Peyer's patch (tissue), 4 donors: ENCODE results near the gene TANGO2.

Experiments
- POLR2A ChIP-seq, 2 donors: fragments of 450-650 bp; IDR thresholded peaks; one replicate each; pipeline ENCODE4 v1.5.1; 2017; ENCODE audit warnings: antibody characterized with exemption in 2 of 2, mild to moderate bottlenecking in 2 of 2, moderate library complexity in 2 of 2
- TF ChIP-seq, protein P1 (sequence below), 6 experiments: fragments of 450-650 bp in 4 of 6; fragments of 200-600 bp in 2 of 6; sonication (generic) in 1 of 6; IDR thresholded peaks; one replicate each; pipeline ENCODE4 v1.5.1; 2017 to 2019; ENCODE audit warnings: antibody characterized with exemption in 6 of 6, mild to moderate bottlenecking in 3 of 6, moderate library complexity in 1 of 6

DNA sequence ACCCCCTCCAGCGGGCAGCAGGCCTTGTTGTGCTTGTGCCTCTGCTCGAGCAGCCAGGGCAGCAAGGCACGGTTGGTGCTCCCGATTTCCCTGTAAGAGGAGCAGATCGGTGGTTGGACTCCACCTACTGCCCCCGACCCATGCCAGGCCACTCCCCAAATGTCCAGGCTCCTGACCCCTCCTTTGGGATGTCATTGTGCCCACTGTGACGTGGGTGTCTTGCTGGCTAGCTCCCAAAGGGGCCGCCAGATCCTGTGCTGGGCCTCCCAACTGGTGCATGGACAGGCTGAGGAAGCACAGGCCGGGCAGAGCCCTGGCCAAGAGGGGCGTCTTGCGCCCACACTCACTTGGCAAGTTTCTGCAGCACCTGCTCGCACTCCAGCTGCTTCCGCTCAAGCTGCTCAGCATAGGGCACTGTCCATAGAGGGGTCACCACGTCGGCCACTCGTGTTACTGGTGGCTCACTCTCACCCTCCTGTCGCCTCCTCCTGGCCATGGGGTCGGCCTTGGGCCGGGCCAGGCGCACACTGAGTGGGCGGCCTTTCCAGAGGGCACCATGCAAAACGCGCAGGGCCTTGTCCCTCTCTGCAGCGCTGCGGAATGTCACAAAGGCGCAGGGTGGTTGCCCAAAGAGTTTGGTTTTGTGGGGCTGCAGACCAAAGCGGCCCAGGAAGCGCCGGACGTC lies 94.9 kb downstream of the TANGO2 start, which contains the start of gene RANBP1:
- TF ChIP-seq, protein P1, sequence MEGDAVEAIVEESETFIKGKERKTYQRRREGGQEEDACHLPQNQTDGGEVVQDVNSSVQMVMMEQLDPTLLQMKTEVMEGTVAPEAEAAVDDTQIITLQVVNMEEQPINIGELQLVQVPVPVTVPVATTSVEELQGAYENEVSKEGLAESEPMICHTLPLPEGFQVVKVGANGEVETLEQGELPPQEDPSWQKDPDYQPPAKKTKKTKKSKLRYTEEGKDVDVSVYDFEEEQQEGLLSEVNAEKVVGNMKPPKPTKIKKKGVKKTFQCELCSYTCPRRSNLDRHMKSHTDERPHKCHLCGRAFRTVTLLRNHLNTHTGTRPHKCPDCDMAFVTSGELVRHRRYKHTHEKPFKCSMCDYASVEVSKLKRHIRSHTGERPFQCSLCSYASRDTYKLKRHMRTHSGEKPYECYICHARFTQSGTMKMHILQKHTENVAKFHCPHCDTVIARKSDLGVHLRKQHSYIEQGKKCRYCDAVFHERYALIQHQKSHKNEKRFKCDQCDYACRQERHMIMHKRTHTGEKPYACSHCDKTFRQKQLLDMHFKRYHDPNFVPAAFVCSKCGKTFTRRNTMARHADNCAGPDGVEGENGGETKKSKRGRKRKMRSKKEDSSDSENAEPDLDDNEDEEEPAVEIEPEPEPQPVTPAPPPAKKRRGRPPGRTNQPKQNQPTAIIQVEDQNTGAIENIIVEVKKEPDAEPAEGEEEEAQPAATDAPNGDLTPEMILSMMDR (IDR thresholded peaks at IDR 0.05) = no peak
- no peak for TF ChIP-seq POLR2A (IDR thresholded peaks at IDR 0.05)
